Measurements from ENCODE around the gene CNTLN. TPM values are rescaled to one million over a fixed set of nuclear protein-coding genes. Genes with fewer than 3 reads are reported as not detected.
"Not testable (repeated sequence)": the region's sequence is repeated elsewhere in the genome, so short reads cannot be mapped to it uniquely, and the experiment has no call there.

Gene CNTLN
- total and polyA plus RNA-seq, 2 experiments from 2014 or later, result 3.6 to 9.2 TPM

- Histone ChIP-seq H3K4me3 (no peak overlapping the region), H3K36me3 (replicated peaks; ENCODE audit: insufficient read depth, low read depth) (no peaks in the 10 kb centered on the region), H3K27me3 (no peaks in the 10 kb centered on the region), H3K9me3 (ENCODE audit: low read depth) (no peaks in the 10 kb centered on the region), H3K4me2 (no peak overlapping the region), H4K20me1 (ENCODE audit: insufficient read depth, poor library complexity, severe bottlenecking) (no peaks in the 10 kb centered on the region), H3K4me1 (ENCODE audit: insufficient read depth) (no peaks in the 10 kb centered on the region), H3K79me2 (no peaks in the 10 kb centered on the region), H2AFZ (no peak overlapping the region), H3K27ac (no peak overlapping the region), H3K9me2 (replicated peaks; ENCODE audit: insufficient read depth) (no peaks in the 10 kb centered on the region)
- WGBS (ENCODE audit: low lambda C conversion rate, missing lambda C conversion rate), result 63% methylated on average over 1 of the region's 1 CpG
- TF ChIP-seq EZH2phosphoT487 (IDR thresholded peaks at IDR 0.05; ENCODE audit: low read depth, severe bottlenecking, unreplicated experiment), result no peak
- TF ChIP-seq EZH2 (IDR thresholded peaks at IDR 0.05; ENCODE audit: borderline replicate concordance), result no peak
- TF ChIP-seq, protein P1, sequence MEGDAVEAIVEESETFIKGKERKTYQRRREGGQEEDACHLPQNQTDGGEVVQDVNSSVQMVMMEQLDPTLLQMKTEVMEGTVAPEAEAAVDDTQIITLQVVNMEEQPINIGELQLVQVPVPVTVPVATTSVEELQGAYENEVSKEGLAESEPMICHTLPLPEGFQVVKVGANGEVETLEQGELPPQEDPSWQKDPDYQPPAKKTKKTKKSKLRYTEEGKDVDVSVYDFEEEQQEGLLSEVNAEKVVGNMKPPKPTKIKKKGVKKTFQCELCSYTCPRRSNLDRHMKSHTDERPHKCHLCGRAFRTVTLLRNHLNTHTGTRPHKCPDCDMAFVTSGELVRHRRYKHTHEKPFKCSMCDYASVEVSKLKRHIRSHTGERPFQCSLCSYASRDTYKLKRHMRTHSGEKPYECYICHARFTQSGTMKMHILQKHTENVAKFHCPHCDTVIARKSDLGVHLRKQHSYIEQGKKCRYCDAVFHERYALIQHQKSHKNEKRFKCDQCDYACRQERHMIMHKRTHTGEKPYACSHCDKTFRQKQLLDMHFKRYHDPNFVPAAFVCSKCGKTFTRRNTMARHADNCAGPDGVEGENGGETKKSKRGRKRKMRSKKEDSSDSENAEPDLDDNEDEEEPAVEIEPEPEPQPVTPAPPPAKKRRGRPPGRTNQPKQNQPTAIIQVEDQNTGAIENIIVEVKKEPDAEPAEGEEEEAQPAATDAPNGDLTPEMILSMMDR (IDR thresholded peaks at IDR 0.05; ENCODE audit: poor library complexity), result no peak
- DNase-seq (ENCODE audit: low spot score), result no peak
Measured at GRCh38 chr9:17389026-17389425, 254.2 kb downstream of the CNTLN start.

GRCh38 chr9:17394881-17395510 is 260.2 kb downstream of the CNTLN start:
- Histone ChIP-seq H3K4me2 (no peak overlapping the region), H2AFZ (no peak overlapping the region), H3K27me3 (no peaks in the 10 kb centered on the region), H4K20me1 (ENCODE audit: insufficient read depth, poor library complexity, severe bottlenecking) (no peaks in the 10 kb centered on the region), H3K4me3 (no peak overlapping the region), H3K9me2 (replicated peaks; ENCODE audit: insufficient read depth) (no peaks in the 10 kb centered on the region), H3K9me3 (ENCODE audit: low read depth) (no peaks in the 10 kb centered on the region), H3K4me1 (ENCODE audit: insufficient read depth) (no peaks in the 10 kb centered on the region), H3K79me2 (no peaks in the 10 kb centered on the region), H3K27ac (no peak overlapping the region), H3K36me3 (replicated peaks; ENCODE audit: insufficient read depth, low read depth) (no peaks in the 10 kb centered on the region)
- DNase-seq (ENCODE audit: low spot score), result no peak
- TF ChIP-seq EZH2phosphoT487 (IDR thresholded peaks at IDR 0.05; ENCODE audit: low read depth, severe bottlenecking, unreplicated experiment), result no peak
- TF ChIP-seq, protein P1 (IDR thresholded peaks at IDR 0.05; ENCODE audit: poor library complexity), result no peak
- no peak for TF ChIP-seq EZH2 (IDR thresholded peaks at IDR 0.05; ENCODE audit: borderline replicate concordance)
- WGBS (ENCODE audit: low lambda C conversion rate, missing lambda C conversion rate), result 65% methylated on average over 7 of the region's 7 CpGs

DNA sequence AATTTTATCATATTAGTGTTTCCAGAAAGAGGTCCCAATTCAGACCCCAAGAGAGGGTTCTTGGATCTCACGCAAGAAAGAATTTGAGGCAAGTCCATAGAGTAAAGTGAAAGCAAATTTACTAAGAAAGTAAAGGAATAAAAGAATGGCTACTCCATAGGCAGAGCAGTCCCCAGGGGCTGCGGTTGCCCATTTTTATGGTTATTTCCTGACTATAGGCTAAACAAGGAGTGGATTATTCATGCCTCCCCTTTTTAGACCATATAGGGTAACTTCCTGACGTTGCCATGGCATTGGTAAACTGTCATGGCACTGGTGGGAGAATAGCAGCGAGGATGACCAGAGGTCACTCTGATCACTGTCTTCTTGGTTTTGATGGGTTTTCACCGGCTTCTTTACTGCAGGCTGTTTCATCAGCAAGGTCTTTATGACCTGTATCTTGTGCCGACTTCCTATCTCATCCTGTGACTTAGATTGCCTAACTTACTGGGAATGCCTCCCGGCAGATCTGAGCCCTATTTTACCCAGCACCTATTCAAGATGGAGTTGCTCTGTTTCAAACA is 262.4 kb downstream of the CNTLN start:
- not testable (repeated sequence) for H3K4me1 ChIP-seq (ENCODE audit: insufficient read depth); H3K27me3 ChIP-seq; H3K9me3 ChIP-seq (ENCODE audit: low read depth); H3K4me3 ChIP-seq; H3K9me2 ChIP-seq (replicated peaks; ENCODE audit: insufficient read depth); DNase-seq (ENCODE audit: low spot score); H2AFZ ChIP-seq; H3K27ac ChIP-seq; H4K20me1 ChIP-seq (ENCODE audit: insufficient read depth, poor library complexity, severe bottlenecking); H3K4me2 ChIP-seq; H3K79me2 ChIP-seq; H3K36me3 ChIP-seq (replicated peaks; ENCODE audit: insufficient read depth, low read depth)
- 73% methylated on average over 7 of the region's 7 CpGs for WGBS (ENCODE audit: low lambda C conversion rate, missing lambda C conversion rate)

DNA sequence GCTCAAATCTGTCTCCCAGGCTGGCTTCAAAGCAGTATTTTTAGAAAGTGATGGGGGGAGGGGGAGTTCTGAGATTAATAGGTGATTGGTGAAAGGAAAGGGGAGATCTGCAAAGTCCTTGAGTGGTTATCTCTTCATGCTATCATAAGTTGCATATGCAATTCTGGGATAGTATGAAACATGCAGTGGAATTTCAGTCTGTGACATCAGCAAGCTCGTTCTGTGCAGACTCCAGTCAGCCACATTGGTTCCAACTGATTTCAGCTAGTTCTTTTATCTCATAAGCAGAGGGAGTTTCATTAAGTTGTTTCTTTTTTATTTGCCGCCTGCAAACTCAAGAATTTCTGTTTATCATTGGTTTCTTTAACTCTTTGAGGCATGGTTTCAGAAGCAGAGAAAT is 263.5 kb downstream of the CNTLN start:
- Histone ChIP-seq H3K79me2 (no peaks in the 10 kb centered on the region), H2AFZ (no peak overlapping the region), H3K4me1 (ENCODE audit: insufficient read depth) (no peaks in the 10 kb centered on the region), H3K27me3 (no peaks in the 10 kb centered on the region), H3K36me3 (replicated peaks; ENCODE audit: insufficient read depth, low read depth) (no peaks in the 10 kb centered on the region), H3K4me2 (no peak overlapping the region), H3K9me2 (replicated peaks; ENCODE audit: insufficient read depth) (no peaks in the 10 kb centered on the region), H3K27ac (peak overlapping the region; percentile 11), H3K9me3 (ENCODE audit: low read depth) (no peaks in the 10 kb centered on the region), H3K4me3 (no peak overlapping the region), H4K20me1 (ENCODE audit: insufficient read depth, poor library complexity, severe bottlenecking) (no peaks in the 10 kb centered on the region)
- 64% methylated on average over 2 of the region's 2 CpGs for WGBS (ENCODE audit: low lambda C conversion rate, missing lambda C conversion rate)
- DNase-seq (ENCODE audit: low spot score), result peak; percentile 13
- no peak for TF ChIP-seq EZH2 (IDR thresholded peaks at IDR 0.05; ENCODE audit: borderline replicate concordance)
- TF ChIP-seq EZH2phosphoT487 (IDR thresholded peaks at IDR 0.05; ENCODE audit: low read depth, severe bottlenecking, unreplicated experiment), result no peak
- TF ChIP-seq, protein P1 (IDR thresholded peaks at IDR 0.05; ENCODE audit: poor library complexity), result no peak

All from hepatocyte (in vitro differentiated cells).